Gastroesophageal sphincter (tissue), 3 donors: ENCODE measurements around the gene GUCY1A2.

Experiments used
- CTCF ChIP-seq, 4 experiments: fragments of 200-600 bp in 2 of 4; fragments of 450-650 bp in 2 of 4; sonication (generic) in 1 of 4; IDR thresholded peaks; one replicate each; pipeline ENCODE4 v1.5.1; 2017 to 2019; ENCODE audit warnings: antibody characterized with exemption in 4 of 4, mild to moderate bottlenecking in 2 of 4, moderate library complexity in 2 of 4
- EP300 ChIP-seq: sonication (generic); formaldehyde crosslinking; IDR thresholded peaks from one replicate; pipeline ENCODE4 v1.6.1; 2017; ENCODE audit warnings: antibody characterized with exemption, mild to moderate bottlenecking
- POLR2A ChIP-seq, 2 donors: fragments of 450-650 bp; IDR thresholded peaks; one replicate each; pipeline ENCODE4 v1.6.1; 2017; ENCODE audit warnings: antibody characterized with exemption in 2 of 2, mild to moderate bottlenecking in 2 of 2, moderate library complexity in 1 of 2

GRCh38 chr11:107018219-107018901 is at the start of gene GUCY1A2:
- TF ChIP-seq CTCF (IDR thresholded peaks at IDR 0.05) (no peak), POLR2A (IDR thresholded peaks at IDR 0.05) (no peak), EP300 (no peak)
